Glutamatergic neuron (in vitro differentiated cells): ENCODE data around the gene BCHE. TPM values are rescaled to one million over a fixed set of nuclear protein-coding genes. Genes with fewer than 3 reads are reported as not detected.

Experiments used
- DNase-seq: peaks from one replicate; pipeline ENCODE4 v3.0.0; 2022
- H3K27ac Mint-ChIP-seq: one replicate; pipeline ENCODE4 v1.8.0; 2020; ENCODE audit warnings: mild to moderate bottlenecking, mixed read lengths, inconsistent platforms; ENCODE audit not compliant: unreplicated experiment
- H3K27me3 Mint-ChIP-seq: one replicate; pipeline ENCODE4 v1.8.0; 2020; ENCODE audit warnings: mild to moderate bottlenecking, moderate library complexity, mixed read lengths, inconsistent platforms; ENCODE audit not compliant: unreplicated experiment
- H3K36me3 Mint-ChIP-seq: one replicate; pipeline ENCODE4 v1.8.0; 2020; ENCODE audit warnings: mild to moderate bottlenecking, mixed read lengths, inconsistent platforms; ENCODE audit not compliant: unreplicated experiment
- H3K4me1 Mint-ChIP-seq: one replicate; pipeline ENCODE4 v1.8.0; 2020; ENCODE audit warnings: mild to moderate bottlenecking, low read depth, mixed read lengths, inconsistent platforms; ENCODE audit not compliant: unreplicated experiment
- H3K4me3 Mint-ChIP-seq: one replicate; pipeline ENCODE4 v1.8.0; 2020; ENCODE audit warnings: mild to moderate bottlenecking, mixed read lengths, inconsistent platforms; ENCODE audit not compliant: unreplicated experiment
- H3K9me3 Mint-ChIP-seq: one replicate; pipeline ENCODE4 v1.8.0; 2020; ENCODE audit warnings: mild to moderate bottlenecking, moderate library complexity, mixed read lengths, inconsistent platforms; ENCODE audit not compliant: unreplicated experiment
- CTCF ChIP-seq: fragments of 200-600 bp; sonication (generic); IDR thresholded peaks from one replicate; pipeline ENCODE4 v1.5.0; 2021; ENCODE audit not compliant: partially characterized antibody, unreplicated experiment
- total RNA-seq: library from RNA; stranded (reverse); fragmentation: NEBNext Ultra II Directional; extraction: Animal tissue kit (Norgen Biotek cat#: 25700); gene quantifications from one replicate; pipeline ENCODE4 v1.2.1, GENCODE V29; 2021; ENCODE audit not compliant: unreplicated experiment

Gene BCHE
- total RNA-seq, 1 donor from 2014 or later = 4.0 TPM

- no peaks in the 10 kb centered on the region for H3K4me1 Mint-ChIP-seq
- no peak for TF ChIP-seq CTCF
- no peak for DNase-seq
- no peaks in the 10 kb centered on the region for H3K9me3 Mint-ChIP-seq
- H3K27me3 Mint-ChIP-seq = no peaks in the 10 kb centered on the region
- no peak overlapping the region for H3K27ac Mint-ChIP-seq
- H3K36me3 Mint-ChIP-seq = no peaks in the 10 kb centered on the region
- H3K4me3 Mint-ChIP-seq = no peak overlapping the region
Observed at GRCh38 chr3:165805946-165806561, 31.2 kb downstream of the BCHE start.

- H3K9me3 Mint-ChIP-seq = no peaks in the 10 kb centered on the region
- no peaks in the 10 kb centered on the region for H3K27me3 Mint-ChIP-seq
- H3K27ac Mint-ChIP-seq = no peak overlapping the region
- H3K4me3 Mint-ChIP-seq = no peak overlapping the region
- no peak for TF ChIP-seq CTCF
- H3K4me1 Mint-ChIP-seq = no peaks in the 10 kb centered on the region
- no peak for DNase-seq
- H3K36me3 Mint-ChIP-seq = no peaks in the 10 kb centered on the region
Observed at GRCh38 chr3:165803471-165803870, 33.8 kb downstream of the BCHE start.

GRCh38 chr3:165800970-165801369, 36.3 kb downstream of the BCHE start:
- Mint-ChIP-seq H3K36me3 (no peaks in the 10 kb centered on the region), H3K27me3 (no peaks in the 10 kb centered on the region), H3K4me3 (no peak overlapping the region), H3K4me1 (peaks cover 1% of the 10 kb centered on the region), H3K9me3 (no peaks in the 10 kb centered on the region), H3K27ac (no peak overlapping the region)
- no peak for TF ChIP-seq CTCF
- no peak for DNase-seq

GRCh38 chr3:165799026-165799425, 38.2 kb downstream of the BCHE start:
- Mint-ChIP-seq H3K36me3 (no peaks in the 10 kb centered on the region), H3K4me1 (peaks cover 1% of the 10 kb centered on the region), H3K4me3 (no peak overlapping the region), H3K27ac (no peak overlapping the region), H3K27me3 (no peaks in the 10 kb centered on the region), H3K9me3 (no peaks in the 10 kb centered on the region)
- no peak for TF ChIP-seq CTCF
- no peak for DNase-seq

GRCh38 chr3:165797551-165797950, 39.7 kb downstream of the BCHE start:
- no peak for DNase-seq
- Mint-ChIP-seq H3K9me3 (no peaks in the 10 kb centered on the region), H3K4me3 (no peak overlapping the region), H3K27ac (no peak overlapping the region), H3K36me3 (no peaks in the 10 kb centered on the region), H3K27me3 (no peaks in the 10 kb centered on the region), H3K4me1 (peaks cover 1% of the 10 kb centered on the region)
- no peak for TF ChIP-seq CTCF
